ENCODE results near the gene SEMA5B. TPM values are rescaled to one million over a fixed set of nuclear protein-coding genes. Genes with fewer than 3 reads are reported as not detected.

The SEMA5B gene
- total and polyA plus RNA-seq, 2 experiments from 2014 or later: 8.0 to 26.8 TPM

GRCh38 chr3:122915300-122916055 lies 112.1 kb downstream of the SEMA5B start:
- no peaks in the 10 kb centered on the region for H3K79me2 ChIP-seq (replicated peaks; ENCODE audit: insufficient read depth)
- H2AFZ ChIP-seq: no peak overlapping the region
- no peaks in the 10 kb centered on the region for H4K20me1 ChIP-seq (replicated peaks; ENCODE audit: insufficient read depth)
- Mint-ChIP-seq H3K9me3 (no peaks in the 10 kb centered on the region), H3K27ac (no peak overlapping the region), H3K36me3 (ENCODE audit: low read depth) (peaks cover 2% of the 10 kb centered on the region; the same call in 2 of the 3 replicates), H3K4me3 (no peak overlapping the region), H3K4me1 (no peaks in the 10 kb centered on the region), H3K27me3 (ENCODE audit: insufficient read depth, low read depth, poor library complexity) (peaks cover 4% of the 10 kb centered on the region)
- no peaks in the 10 kb centered on the region for H3K4me1 ChIP-seq (ENCODE audit: insufficient read depth)
- peaks cover 15% of the 10 kb centered on the region for H3K27me3 ChIP-seq (ENCODE audit: insufficient read depth)
- H3K27ac ChIP-seq (ENCODE audit: low read depth): no peak overlapping the region
- H3K4me2 ChIP-seq: no peak overlapping the region
- DNase-seq (ENCODE audit: low spot score): no peak
- TF ChIP-seq EZH2phosphoT487 (IDR thresholded peaks at IDR 0.05; ENCODE audit: unreplicated experiment) (no peak), CTCF (conservative IDR thresholded peaks at IDR 0.05; ENCODE audit: low read depth in 2 of 2) (no peak), ZNF462 (CRISPR knock-in tag; IDR thresholded peaks at IDR 0.05) (no peak), ETS1 (IDR thresholded peaks at IDR 0.05) (no peak), POLR2AphosphoS5 (IDR thresholded peaks at IDR 0.05; ENCODE audit: low read depth) (no peak), NANOG (IDR thresholded peaks at IDR 0.05; ENCODE audit: borderline replicate concordance) (no peak), ZNF114 (CRISPR knock-in tag; IDR thresholded peaks at IDR 0.05) (no peak), ZNF331 (CRISPR knock-in tag; IDR thresholded peaks at IDR 0.05; ENCODE audit: low read depth) (no peak), CREB1 (CRISPR knock-in tag; IDR thresholded peaks at IDR 0.05; ENCODE audit: low read depth) (no peak), REST (IDR thresholded peaks at IDR 0.05; ENCODE audit: unreplicated experiment) (no peak), JUNB (IDR thresholded peaks at IDR 0.05; ENCODE audit: unreplicated experiment) (no peak), STAT1 (IDR thresholded peaks at IDR 0.05; ENCODE audit: unreplicated experiment) (no peak), EZH2 (IDR thresholded peaks at IDR 0.05; ENCODE audit: low read depth, unreplicated experiment) (no peak)
- H3K4me3 ChIP-seq: no peak overlapping the region
- H3K36me3 ChIP-seq (ENCODE audit: insufficient read depth): no peaks in the 10 kb centered on the region
- no peaks in the 10 kb centered on the region for H3F3A ChIP-seq (replicated peaks; ENCODE audit: low read depth)
- no peaks in the 10 kb centered on the region for H3K9me2 ChIP-seq (ENCODE audit: insufficient read depth)
- no peak for ATAC-seq
